HT1080 (cell line): Measurements from ENCODE around the gene RASGRF2. TPM values are rescaled to one million over a fixed set of nuclear protein-coding genes. Genes with fewer than 3 reads are reported as not detected.
"Not testable (repeated sequence)": the region's sequence is repeated elsewhere in the genome, so short reads cannot be mapped to it uniquely, and the experiment has no call there.

ENCODE experiments used
- DNase-seq: peaks from one replicate; pipeline ENCODE4 v3.0.0-alpha.2; 2015; ENCODE audit warnings: low read depth
- small RNA-seq: library from RNA; depleted of rRNA; stranded (forward); fragments of <200 nt; gene quantifications from one replicate; pipeline ENCODE3, GENCODE V24; 2014
- total RNA-seq: library from RNA; depleted of rRNA; stranded (reverse); fragments of >200 nt; shearing (Covaris generic); gene quantifications from 2 replicates; pipeline ENCODE4 v1.2.3, GENCODE V29; 2014

The RASGRF2 gene
- total RNA-seq, 1 experiment from 2014 or later = 6.4 TPM

- not testable (repeated sequence) for DNase-seq
Measured at GRCh38 chr5:81270394-81271027, 310.3 kb downstream of the RASGRF2 start.

Small RNA genes lying within 50 kb of the gene (small RNA-seq; reads per million reads assigned to genes)
- not detected for gene AC026436.1
